ENCODE data around the gene ARHGAP26. TPM values are rescaled to one million over a fixed set of nuclear protein-coding genes. Genes with fewer than 3 reads are reported as not detected.
"Not testable (repeated sequence)": the region's sequence is repeated elsewhere in the genome, so short reads cannot be mapped to it uniquely, and the experiment has no call there.

Gene ARHGAP26
- total RNA-seq, 1 experiment from 2014 or later = 54.3 TPM

DNA sequence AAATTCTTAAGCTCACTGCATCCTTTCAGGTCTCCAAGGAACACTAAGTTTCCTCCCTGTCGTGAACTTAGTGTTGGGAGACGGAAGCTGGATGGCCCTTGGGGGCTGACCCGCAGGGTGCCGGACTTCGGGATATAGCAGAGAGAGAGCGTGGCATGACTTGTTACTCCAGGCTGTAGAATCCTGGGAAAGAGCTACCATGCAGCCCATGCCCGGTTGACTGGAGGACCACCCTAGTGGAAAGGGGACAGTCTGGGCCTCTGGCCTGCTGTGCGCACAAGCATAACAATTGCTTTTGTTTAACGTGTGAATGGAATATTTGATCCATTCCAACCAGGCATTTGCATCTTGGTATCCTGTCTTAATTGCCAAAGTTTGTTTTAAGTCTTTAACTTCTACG, 319.9 kb downstream of the ARHGAP26 start:
- CTCF ChIA-PET = interaction anchor here (0.7 to 1.3 kb wide), 3 partner anchors 12 to 29 kb away, joined by 3 to 6 read pairs (median 4); no protein-coding TSS in a partner anchor

DNA sequence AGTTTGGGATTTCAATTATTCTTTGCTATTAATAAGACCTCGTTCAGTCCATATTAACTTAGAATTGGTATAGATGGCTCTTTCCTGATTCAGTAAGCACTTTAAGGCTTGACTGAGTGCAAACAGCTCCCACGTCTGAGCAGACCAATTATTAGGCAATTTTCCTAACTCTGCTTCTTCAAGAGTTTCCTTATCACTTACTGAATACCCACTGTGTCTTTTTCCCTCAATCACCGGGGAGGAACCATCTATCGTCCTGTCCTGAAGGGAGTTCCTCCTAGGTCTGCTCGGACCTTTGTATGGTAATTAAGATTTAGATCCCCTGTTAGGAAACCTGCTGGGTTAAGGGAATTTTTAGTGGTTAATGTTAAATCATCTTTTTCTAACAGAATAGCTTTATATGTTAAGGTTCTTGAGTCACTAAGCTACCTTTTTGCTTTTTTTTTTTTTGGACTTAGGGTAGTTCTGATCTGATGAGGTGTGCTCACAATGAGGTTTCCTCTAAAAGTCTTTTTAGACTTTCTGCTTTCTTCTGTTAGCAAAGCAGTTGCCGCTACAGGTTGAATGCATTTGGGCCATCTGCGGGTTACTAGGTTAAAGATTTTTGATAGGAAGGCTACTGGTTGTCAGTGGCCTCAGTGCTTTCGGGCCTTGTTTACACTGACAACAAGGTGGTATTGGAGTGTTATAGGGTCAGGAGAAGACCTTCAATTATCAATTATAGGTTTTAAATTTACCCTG, 322.7 kb downstream of the ARHGAP26 start:
- H3K36me3 Mint-ChIP-seq (ENCODE audit: insufficient read depth, unreplicated experiment); DNase-seq (ENCODE audit: unreplicated experiment); H3K4me3 Mint-ChIP-seq (ENCODE audit: unreplicated experiment); BruUV-seq (replicated peaks); H3K27me3 Mint-ChIP-seq (ENCODE audit: insufficient read depth, unreplicated experiment); H3K27ac Mint-ChIP-seq (ENCODE audit: low read depth, unreplicated experiment); intact Hi-C loops (cut with micrococcal nuclease); H3K4me1 Mint-ChIP-seq (ENCODE audit: insufficient read depth, unreplicated experiment); H3K9me3 Mint-ChIP-seq (ENCODE audit: unreplicated experiment): not testable (repeated sequence)
- CTCF ChIA-PET = interaction anchor here (0.6 to 1.0 kb wide), 4 partner anchors 17 to 64 kb away, joined by 3 to 5 read pairs (median 3); no protein-coding TSS in a partner anchor
- POLR2A ChIA-PET = interaction anchor here (0.8 kb wide), 1 partner anchor 31 kb away, joined by 3 read pairs; no protein-coding TSS in a partner anchor

More for the DNA sequence above, 319.9 kb downstream of the ARHGAP26 start:
- DNase-seq (ENCODE audit: unreplicated experiment); BruUV-seq (replicated peaks); intact Hi-C loops (cut with micrococcal nuclease); H3K27me3 Mint-ChIP-seq (ENCODE audit: insufficient read depth, unreplicated experiment); H3K4me3 Mint-ChIP-seq (ENCODE audit: unreplicated experiment); H3K9me3 Mint-ChIP-seq (ENCODE audit: unreplicated experiment); H3K36me3 Mint-ChIP-seq (ENCODE audit: insufficient read depth, unreplicated experiment); H3K27ac Mint-ChIP-seq (ENCODE audit: low read depth, unreplicated experiment): not testable (repeated sequence)
- POLR2A ChIA-PET = interaction anchor here (0.7 to 1.7 kb wide), 3 partner anchors 23 to 561 kb away, joined by 3 to 8 read pairs (median 4); no protein-coding TSS in a partner anchor
- H3K4me1 Mint-ChIP-seq (ENCODE audit: insufficient read depth, unreplicated experiment) = peaks cover 19% of the 10 kb centered on the region

DNA sequence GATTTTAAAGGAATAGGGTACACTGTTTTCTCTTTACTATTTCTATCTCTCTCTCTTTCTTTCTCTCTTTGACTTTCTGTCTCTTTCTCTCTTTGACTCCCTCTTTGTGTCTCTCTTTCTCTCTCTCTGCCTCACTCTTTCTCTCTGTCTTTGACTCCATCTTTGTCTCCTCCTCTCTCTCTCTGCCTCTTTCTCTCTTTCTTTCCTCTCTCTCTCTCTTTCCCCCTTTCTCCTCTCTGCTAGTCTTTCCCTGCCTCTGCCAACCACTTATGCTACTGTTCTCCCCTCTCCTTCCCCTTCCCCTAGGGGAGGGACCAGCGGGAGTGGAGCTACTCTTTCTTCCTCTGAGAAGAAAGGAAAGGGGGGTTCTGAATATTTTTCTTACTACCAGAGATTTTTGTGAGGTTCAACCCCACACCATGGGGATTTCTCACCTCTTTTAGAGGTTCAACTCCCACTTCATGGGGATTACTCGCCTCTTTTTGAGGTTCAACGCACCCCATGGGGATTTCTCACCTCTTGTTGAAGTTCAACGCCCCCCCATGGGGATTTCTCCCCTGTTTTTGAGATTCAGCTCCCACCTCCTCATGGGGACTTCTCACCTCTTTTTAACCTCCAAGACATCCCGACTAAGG, 323.4 kb downstream of the ARHGAP26 start:
- intact Hi-C loops (cut with micrococcal nuclease) = no loop called here
- POLR2A ChIA-PET = interaction anchor here (0.8 kb wide), 1 partner anchor 32 kb away, joined by 3 read pairs; no protein-coding TSS in a partner anchor

DNA sequence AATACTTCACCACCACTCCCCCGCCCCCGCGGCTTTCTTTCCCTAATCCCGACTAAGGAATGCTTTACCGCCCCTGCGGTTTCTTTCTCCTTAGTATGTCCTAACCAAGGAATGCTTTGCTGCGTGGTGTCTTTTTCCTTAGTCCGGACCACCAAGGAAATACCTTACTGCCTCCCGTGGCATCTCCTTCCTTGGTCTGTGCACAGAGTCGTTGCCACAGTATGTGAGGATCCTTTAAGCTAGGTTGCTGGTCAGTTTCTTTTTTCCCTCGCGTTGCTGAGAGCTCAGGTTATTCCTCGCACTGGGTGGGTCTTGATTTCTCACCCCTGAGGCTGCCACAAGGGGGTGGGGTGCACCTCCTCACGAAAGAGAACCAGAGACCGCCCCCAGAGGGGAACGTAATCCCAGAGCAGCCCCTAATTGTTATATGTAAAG, 323.9 kb downstream of the ARHGAP26 start:
- Mint-ChIP-seq H3K4me3 (ENCODE audit: unreplicated experiment) (no peak overlapping the region), H3K9me3 (ENCODE audit: unreplicated experiment) (peaks cover 4% of the 10 kb centered on the region), H3K4me1 (ENCODE audit: insufficient read depth, unreplicated experiment) (peaks cover 6% of the 10 kb centered on the region), H3K27ac (ENCODE audit: low read depth, unreplicated experiment) (no peak overlapping the region), H3K36me3 (ENCODE audit: insufficient read depth, unreplicated experiment) (peaks cover 5% of the 10 kb centered on the region), H3K27me3 (ENCODE audit: insufficient read depth, unreplicated experiment) (no peaks in the 10 kb centered on the region)
- intact Hi-C loops (cut with micrococcal nuclease) = no loop called here
- BruUV-seq (replicated peaks) = no TSS peak
- POLR2A ChIA-PET = no interaction called here
- TF ChIP-seq, protein P1, sequence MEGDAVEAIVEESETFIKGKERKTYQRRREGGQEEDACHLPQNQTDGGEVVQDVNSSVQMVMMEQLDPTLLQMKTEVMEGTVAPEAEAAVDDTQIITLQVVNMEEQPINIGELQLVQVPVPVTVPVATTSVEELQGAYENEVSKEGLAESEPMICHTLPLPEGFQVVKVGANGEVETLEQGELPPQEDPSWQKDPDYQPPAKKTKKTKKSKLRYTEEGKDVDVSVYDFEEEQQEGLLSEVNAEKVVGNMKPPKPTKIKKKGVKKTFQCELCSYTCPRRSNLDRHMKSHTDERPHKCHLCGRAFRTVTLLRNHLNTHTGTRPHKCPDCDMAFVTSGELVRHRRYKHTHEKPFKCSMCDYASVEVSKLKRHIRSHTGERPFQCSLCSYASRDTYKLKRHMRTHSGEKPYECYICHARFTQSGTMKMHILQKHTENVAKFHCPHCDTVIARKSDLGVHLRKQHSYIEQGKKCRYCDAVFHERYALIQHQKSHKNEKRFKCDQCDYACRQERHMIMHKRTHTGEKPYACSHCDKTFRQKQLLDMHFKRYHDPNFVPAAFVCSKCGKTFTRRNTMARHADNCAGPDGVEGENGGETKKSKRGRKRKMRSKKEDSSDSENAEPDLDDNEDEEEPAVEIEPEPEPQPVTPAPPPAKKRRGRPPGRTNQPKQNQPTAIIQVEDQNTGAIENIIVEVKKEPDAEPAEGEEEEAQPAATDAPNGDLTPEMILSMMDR (IDR thresholded peaks at IDR 0.05; ENCODE audit: unreplicated experiment) = no peak
- no peak for DNase-seq (ENCODE audit: unreplicated experiment)
- CTCF ChIA-PET = interaction anchor here (0.7 to 0.8 kb wide), 2 partner anchors 11 to 92 kb away, joined by 3 to 4 read pairs; no protein-coding TSS in a partner anchor

More for the DNA sequence above, 323.4 kb downstream of the ARHGAP26 start:
- Mint-ChIP-seq H3K4me1 (ENCODE audit: insufficient read depth, unreplicated experiment) (peaks cover 6% of the 10 kb centered on the region), H3K4me3 (ENCODE audit: unreplicated experiment) (no peak overlapping the region), H3K9me3 (ENCODE audit: unreplicated experiment) (peaks cover 4% of the 10 kb centered on the region), H3K36me3 (ENCODE audit: insufficient read depth, unreplicated experiment) (peaks cover 5% of the 10 kb centered on the region), H3K27ac (ENCODE audit: low read depth, unreplicated experiment) (no peak overlapping the region), H3K27me3 (ENCODE audit: insufficient read depth, unreplicated experiment) (no peaks in the 10 kb centered on the region)
- CTCF ChIA-PET = interaction anchor here (0.7 to 1.0 kb wide), 3 partner anchors 11 to 93 kb away, joined by 3 to 4 read pairs (median 3); no protein-coding TSS in a partner anchor
- no TSS peak for BruUV-seq (replicated peaks)
- no peak for DNase-seq (ENCODE audit: unreplicated experiment)
- TF ChIP-seq, protein P1 (IDR thresholded peaks at IDR 0.05; ENCODE audit: unreplicated experiment) = no peak

DNA sequence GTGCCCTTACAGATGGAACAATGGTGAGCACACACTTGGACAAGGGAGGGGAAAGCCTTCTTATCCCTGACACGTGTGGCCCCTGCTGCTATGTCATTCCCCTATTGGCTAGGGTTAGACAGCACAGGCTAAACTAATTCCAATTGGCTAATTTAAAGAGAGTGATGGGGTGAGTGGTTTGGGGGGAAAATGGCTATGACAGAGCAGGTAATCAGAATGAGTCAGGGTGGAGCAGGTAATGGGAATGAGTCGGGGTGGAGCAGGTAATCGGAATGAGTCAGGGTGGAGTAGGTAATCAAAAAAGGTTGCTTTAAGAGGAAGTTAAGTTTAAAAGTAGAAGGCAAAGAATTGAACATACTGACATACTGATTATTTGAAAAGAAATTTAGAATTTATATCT, 324.4 kb downstream of the ARHGAP26 start:
- DNase-seq (ENCODE audit: unreplicated experiment); POLR2A ChIA-PET; H3K4me1 Mint-ChIP-seq (ENCODE audit: insufficient read depth, unreplicated experiment); BruUV-seq (replicated peaks); H3K4me3 Mint-ChIP-seq (ENCODE audit: unreplicated experiment); H3K27me3 Mint-ChIP-seq (ENCODE audit: insufficient read depth, unreplicated experiment); H3K36me3 Mint-ChIP-seq (ENCODE audit: insufficient read depth, unreplicated experiment); H3K9me3 Mint-ChIP-seq (ENCODE audit: unreplicated experiment); intact Hi-C loops (cut with micrococcal nuclease); H3K27ac Mint-ChIP-seq (ENCODE audit: low read depth, unreplicated experiment): not testable (repeated sequence)
- CTCF ChIA-PET = interaction anchor here (0.7 to 0.8 kb wide), 2 partner anchors 12 to 92 kb away, joined by 3 to 4 read pairs; no protein-coding TSS in a partner anchor

Measured in MCF 10A (cell line).